Vagina (tissue), 2 donors: ENCODE measurements around the gene PHLDB3. TPM values are rescaled to one million over a fixed set of nuclear protein-coding genes. Genes with fewer than 3 reads are reported as not detected.
"Not testable (repeated sequence)": the region's sequence is repeated elsewhere in the genome, so short reads cannot be mapped to it uniquely, and the experiment has no call there.

ENCODE experiments used
- DNase-seq, 2 donors: peaks; one replicate each; pipeline ENCODE4 v3.0.0-alpha.2; 2017; ENCODE audit errors: extremely low spot score in 2 of 2
- H3K27ac ChIP-seq: fragments of 200-600 bp; sonication (generic); one replicate; pipeline ENCODE4 v1.5.1; 2019
- H3K27me3 ChIP-seq: fragments of 200-600 bp; sonication (generic); one replicate; pipeline ENCODE4 v1.5.1; 2019
- H3K36me3 ChIP-seq, 2 donors: fragments of 200-600 bp; sonication (generic); one replicate each; pipeline ENCODE4 v1.5.1; 2017 to 2019
- H3K4me1 ChIP-seq: fragments of 200-600 bp; sonication (generic); one replicate; pipeline ENCODE4 v1.5.1; 2019
- H3K4me3 ChIP-seq, 2 donors: fragments of 200-600 bp; sonication (generic); 1 replicate in 1 of 2; 2 replicates in 1 of 2; pipeline ENCODE4 v1.5.1; 2016 to 2019
- H3K9me3 ChIP-seq: fragments of 200-600 bp; sonication (generic); one replicate; pipeline ENCODE4 v1.5.1; 2019
- POLR2A ChIP-seq, 2 donors: fragments of 450-650 bp; IDR thresholded peaks; one replicate each; pipeline ENCODE4 v1.6.1; 2017; ENCODE audit warnings: antibody characterized with exemption in 2 of 2, mild to moderate bottlenecking in 2 of 2, moderate library complexity in 2 of 2
- POLR2AphosphoS5 ChIP-seq, 2 donors: sonication (generic); formaldehyde crosslinking; IDR thresholded peaks; one replicate each; pipeline ENCODE4 v1.9.0; 2017; ENCODE audit warnings: antibody characterized with exemption in 2 of 2, mild to moderate bottlenecking in 2 of 2, low read depth in 1 of 2; ENCODE audit not compliant: insufficient read depth in 1 of 2
- intact Hi-C: fragments of 100-400 bp; cut with DNase I; formaldehyde crosslinking; loops from one replicate; pipeline ENCODE4 v1.15.1; 2023
- total RNA-seq: library from RNA; depleted of rRNA; stranded (reverse); fragments of >200 nt; gene quantifications from one replicate; pipeline ENCODE4 v1.2.3, GENCODE V29; 2016
- TF ChIP-seq, protein P1 (sequence below), 3 experiments: fragments of 450-650 bp in 2 of 3; fragments of 200-600 bp in 1 of 3; sonication (generic) in 1 of 3; IDR thresholded peaks; one replicate each; pipeline ENCODE4 v1.5.1; 2017 to 2019; ENCODE audit warnings: antibody characterized with exemption in 3 of 3, mild to moderate bottlenecking in 2 of 3, moderate library complexity in 2 of 3

The PHLDB3 gene
- total RNA-seq, 1 donor from 2014 or later, result 24.3 TPM

DNA sequence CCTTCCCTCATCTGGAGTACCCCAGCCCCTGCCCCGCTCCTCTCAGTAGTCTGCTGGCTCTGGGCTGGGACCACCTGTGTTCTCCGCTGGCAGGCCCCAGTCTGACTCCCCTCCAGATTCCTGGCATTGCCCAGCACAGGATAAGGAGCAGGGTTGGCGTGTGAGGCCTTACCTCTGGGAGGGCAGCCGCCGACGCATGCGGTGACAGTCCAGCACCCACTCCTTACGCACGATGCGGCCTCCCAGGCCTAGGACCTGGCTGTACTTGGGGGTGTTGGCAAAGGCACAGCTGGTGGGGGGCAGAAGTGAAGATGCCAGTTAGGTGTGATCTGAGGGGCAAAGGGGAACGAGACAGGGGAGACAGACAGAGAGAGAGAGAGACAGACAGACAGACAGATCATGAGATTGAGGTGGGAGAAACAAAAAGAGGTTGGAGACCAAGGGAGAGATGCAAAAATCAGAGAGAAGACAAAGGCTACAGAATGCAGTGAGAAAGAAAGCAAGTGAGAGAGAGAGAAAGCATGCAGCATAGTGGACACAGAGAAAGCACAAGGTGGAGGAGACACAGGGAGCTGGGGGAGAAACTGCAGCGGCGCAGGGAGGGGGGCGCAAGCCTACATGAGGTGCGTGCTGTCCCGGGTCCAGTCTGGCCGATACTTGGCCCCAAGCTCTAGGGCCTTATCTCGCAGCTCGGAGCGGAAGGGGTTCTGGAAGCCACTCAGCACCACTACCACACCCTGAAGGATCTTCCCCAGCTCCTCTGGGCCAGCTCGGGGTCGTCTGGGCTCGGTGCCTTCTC is 47.1 kb upstream of the PHLDB3 start:
- Histone ChIP-seq H3K4me3 (no peak overlapping the region), H3K4me1 (no peaks in the 10 kb centered on the region), H3K9me3 (no peaks in the 10 kb centered on the region), H3K27ac (no peak overlapping the region), H3K27me3 (no peaks in the 10 kb centered on the region), H3K36me3 (peaks cover 0 to 38% of the 10 kb centered on the region in 2 donors)
- TF ChIP-seq POLR2AphosphoS5 (IDR thresholded peaks at IDR 0.05; ENCODE audit: insufficient read depth in 1 of 2, low read depth in 1 of 2), result no peak
- no peak for TF ChIP-seq POLR2A (IDR thresholded peaks at IDR 0.05)
- no peak for DNase-seq
- intact Hi-C loops, result no loop called here

DNA sequence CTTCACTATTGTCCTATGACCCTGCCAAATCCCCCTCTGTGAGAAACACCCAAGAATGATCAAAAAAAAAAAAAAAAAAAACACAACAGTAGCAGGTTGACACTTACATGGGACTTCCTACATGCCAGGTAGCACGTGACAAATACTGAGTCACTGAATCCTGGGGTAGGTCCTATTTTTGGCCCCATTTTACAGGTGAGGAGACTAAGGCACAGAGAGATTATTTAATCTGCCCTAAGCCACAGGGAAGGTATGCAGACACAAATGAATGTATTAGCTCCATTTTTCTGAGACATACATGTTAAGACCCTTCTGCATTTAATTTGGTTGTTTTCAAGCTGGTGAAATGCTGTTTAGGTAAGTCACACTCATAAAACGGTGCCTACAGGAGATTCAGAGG is 44.2 kb upstream of the PHLDB3 start:
- H3K4me1 ChIP-seq, result no peaks in the 10 kb centered on the region
- TF ChIP-seq POLR2AphosphoS5 (IDR thresholded peaks at IDR 0.05; ENCODE audit: insufficient read depth in 1 of 2, low read depth in 1 of 2) (no peak), POLR2A (IDR thresholded peaks at IDR 0.05) (no peak)
- TF ChIP-seq, protein P1, sequence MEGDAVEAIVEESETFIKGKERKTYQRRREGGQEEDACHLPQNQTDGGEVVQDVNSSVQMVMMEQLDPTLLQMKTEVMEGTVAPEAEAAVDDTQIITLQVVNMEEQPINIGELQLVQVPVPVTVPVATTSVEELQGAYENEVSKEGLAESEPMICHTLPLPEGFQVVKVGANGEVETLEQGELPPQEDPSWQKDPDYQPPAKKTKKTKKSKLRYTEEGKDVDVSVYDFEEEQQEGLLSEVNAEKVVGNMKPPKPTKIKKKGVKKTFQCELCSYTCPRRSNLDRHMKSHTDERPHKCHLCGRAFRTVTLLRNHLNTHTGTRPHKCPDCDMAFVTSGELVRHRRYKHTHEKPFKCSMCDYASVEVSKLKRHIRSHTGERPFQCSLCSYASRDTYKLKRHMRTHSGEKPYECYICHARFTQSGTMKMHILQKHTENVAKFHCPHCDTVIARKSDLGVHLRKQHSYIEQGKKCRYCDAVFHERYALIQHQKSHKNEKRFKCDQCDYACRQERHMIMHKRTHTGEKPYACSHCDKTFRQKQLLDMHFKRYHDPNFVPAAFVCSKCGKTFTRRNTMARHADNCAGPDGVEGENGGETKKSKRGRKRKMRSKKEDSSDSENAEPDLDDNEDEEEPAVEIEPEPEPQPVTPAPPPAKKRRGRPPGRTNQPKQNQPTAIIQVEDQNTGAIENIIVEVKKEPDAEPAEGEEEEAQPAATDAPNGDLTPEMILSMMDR (IDR thresholded peaks at IDR 0.05), result no peak
- H3K4me3 ChIP-seq, result no peak overlapping the region
- intact Hi-C loops, result no loop called here
- no peaks in the 10 kb centered on the region for H3K9me3 ChIP-seq
- H3K27me3 ChIP-seq, result no peaks in the 10 kb centered on the region
- no peak for DNase-seq
- peaks cover 0 to 48% of the 10 kb centered on the region in 2 donors for H3K36me3 ChIP-seq
- H3K27ac ChIP-seq, result no peak overlapping the region

DNA sequence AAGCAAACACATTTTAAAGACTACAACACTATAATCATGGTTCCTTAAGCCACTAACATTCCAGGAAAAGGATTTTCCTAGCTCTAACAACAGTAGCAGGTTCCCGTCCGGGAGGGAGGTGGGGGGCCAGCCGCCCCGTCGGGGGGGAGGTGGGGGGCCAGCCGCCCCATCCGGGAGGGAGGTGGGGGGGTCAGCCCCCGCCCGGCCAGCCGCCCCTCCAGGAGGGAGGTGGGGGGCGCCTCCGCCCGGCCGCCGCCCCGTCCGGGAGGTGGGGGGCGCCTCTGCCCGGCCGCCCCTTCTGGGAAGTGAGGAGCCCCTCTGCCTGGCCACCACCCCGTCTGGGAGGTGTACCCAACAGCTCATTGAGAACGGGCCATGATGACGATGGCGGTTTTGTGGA is 43.4 kb upstream of the PHLDB3 start:
- peaks cover 0 to 52% of the 10 kb centered on the region in 2 donors for H3K36me3 ChIP-seq
- H3K27me3 ChIP-seq, DNase-seq, H3K4me3 ChIP-seq, H3K27ac ChIP-seq, intact Hi-C loops, H3K9me3 ChIP-seq, H3K4me1 ChIP-seq: not testable (repeated sequence)

DNA sequence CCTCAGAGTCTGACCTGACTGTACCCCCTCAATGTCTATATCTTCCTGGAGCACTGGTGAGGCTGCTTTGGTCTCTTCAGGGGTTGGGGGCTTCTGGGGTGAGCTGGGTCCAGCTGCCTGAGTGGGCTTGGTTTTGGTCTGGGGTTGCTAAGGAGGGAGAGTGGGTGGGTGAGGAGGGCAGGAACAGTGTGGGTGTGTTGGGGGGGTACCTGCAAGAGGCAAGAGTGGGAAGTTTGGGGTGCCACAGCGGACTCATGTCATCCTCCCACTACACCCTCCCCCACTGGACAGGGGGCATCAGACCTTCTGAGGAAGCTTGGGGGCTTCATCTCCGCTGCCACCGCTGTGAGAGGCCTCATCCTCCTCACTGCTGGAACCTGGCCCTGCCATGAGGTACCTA is 42.0 kb upstream of the PHLDB3 start:
- Histone ChIP-seq H3K9me3 (no peaks in the 10 kb centered on the region), H3K36me3 (peaks cover 0 to 54% of the 10 kb centered on the region in 2 donors), H3K27ac (no peak overlapping the region), H3K4me3 (no peak overlapping the region), H3K4me1 (no peaks in the 10 kb centered on the region), H3K27me3 (no peaks in the 10 kb centered on the region)
- intact Hi-C loops, result no loop called here
- DNase-seq, result no peak
- TF ChIP-seq, protein P1 (IDR thresholded peaks at IDR 0.05), result no peak
- no peak for TF ChIP-seq POLR2AphosphoS5 (IDR thresholded peaks at IDR 0.05; ENCODE audit: insufficient read depth in 1 of 2, low read depth in 1 of 2)
- no peak for TF ChIP-seq POLR2A (IDR thresholded peaks at IDR 0.05)

DNA sequence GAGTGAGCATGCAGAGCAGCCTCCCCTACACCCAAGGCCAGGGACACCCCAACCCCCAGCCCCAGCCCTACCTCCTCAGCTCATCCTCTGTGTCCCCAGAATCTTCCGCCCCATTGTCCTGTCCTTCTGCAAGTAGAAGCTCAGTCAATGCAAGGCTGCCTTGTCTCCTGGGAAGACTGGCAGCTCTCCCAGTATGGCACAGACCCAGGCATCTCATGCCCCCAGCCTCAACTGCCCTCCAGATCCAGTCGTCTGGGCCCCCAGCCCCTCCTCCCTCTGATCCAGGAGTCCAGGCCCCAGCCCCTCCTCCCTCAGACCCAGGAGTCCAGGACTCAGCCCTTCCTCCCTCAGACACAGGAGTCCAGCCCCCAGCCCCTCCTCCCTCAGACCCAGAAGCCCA is 41.4 kb upstream of the PHLDB3 start:
- H3K9me3 ChIP-seq, result no peaks in the 10 kb centered on the region
- intact Hi-C loops, result no loop called here
- no peak overlapping the region for H3K4me3 ChIP-seq
- no peaks in the 10 kb centered on the region for H3K4me1 ChIP-seq
- DNase-seq, result no peak
- H3K27ac ChIP-seq, result no peak overlapping the region
- H3K27me3 ChIP-seq, result no peaks in the 10 kb centered on the region
- H3K36me3 ChIP-seq, result peaks cover 0 to 49% of the 10 kb centered on the region in 2 donors
- TF ChIP-seq, protein P1 (IDR thresholded peaks at IDR 0.05), result no peak
- TF ChIP-seq POLR2AphosphoS5 (IDR thresholded peaks at IDR 0.05; ENCODE audit: insufficient read depth in 1 of 2, low read depth in 1 of 2), result no peak
- TF ChIP-seq POLR2A (IDR thresholded peaks at IDR 0.05), result no peak

DNA sequence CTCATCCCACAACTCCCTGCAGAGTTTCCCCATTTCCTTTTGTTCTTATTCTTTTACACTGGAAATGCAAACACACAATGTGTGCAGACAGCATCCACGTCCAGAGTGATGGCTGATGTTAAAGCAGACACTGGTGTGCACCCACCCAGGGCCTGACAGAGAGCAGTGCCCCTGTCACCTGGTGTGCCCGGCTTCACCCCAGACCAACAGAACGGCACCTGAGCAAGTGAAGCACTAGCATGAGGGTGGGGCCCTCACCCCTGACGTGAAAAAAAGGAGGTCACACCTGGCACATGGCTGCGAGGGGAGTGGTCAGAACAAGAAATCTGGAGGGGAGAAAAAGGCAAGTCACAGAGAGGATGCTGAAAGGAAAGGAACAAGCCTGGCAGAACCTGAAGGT is 40.7 kb upstream of the PHLDB3 start:
- Histone ChIP-seq H3K9me3 (no peaks in the 10 kb centered on the region), H3K27me3 (no peaks in the 10 kb centered on the region), H3K36me3 (peaks cover 0 to 47% of the 10 kb centered on the region in 2 donors), H3K4me3 (no peak overlapping the region), H3K27ac (no peak overlapping the region), H3K4me1 (no peaks in the 10 kb centered on the region)
- DNase-seq, result no peak
- TF ChIP-seq, protein P1 (IDR thresholded peaks at IDR 0.05), result no peak
- TF ChIP-seq POLR2A (IDR thresholded peaks at IDR 0.05), result no peak
- TF ChIP-seq POLR2AphosphoS5 (IDR thresholded peaks at IDR 0.05; ENCODE audit: insufficient read depth in 1 of 2, low read depth in 1 of 2), result no peak
- intact Hi-C loops, result no loop called here
